ENCODE results near the gene LEMD3. TPM values are rescaled to one million over a fixed set of nuclear protein-coding genes. Genes with fewer than 3 reads are reported as not detected.

Gene LEMD3
- total and polyA plus RNA-seq, 2 experiments from 2014 or later = 17.3 to 82.1 TPM

GRCh38 chr12:65157091-65157490 is 12.3 kb upstream of the LEMD3 start:
- no peak overlapping the region for H3K27ac ChIP-seq
- H3K36me3 ChIP-seq = no peaks in the 10 kb centered on the region
- no peaks in the 10 kb centered on the region for H3K9me3 ChIP-seq (ENCODE audit: low read depth)
- no peak for TF ChIP-seq CTCF (IDR thresholded peaks at IDR 0.05; ENCODE audit: low read depth, low read length)
- DNase-seq (ENCODE audit: low read depth in 1 of 2, low spot score in 1 of 2) = no peak
- H3K4me3 ChIP-seq = no peak overlapping the region
- H3K4me1 ChIP-seq (ENCODE audit: low read depth) = no peaks in the 10 kb centered on the region
- H3K27me3 ChIP-seq = peaks cover 31% of the 10 kb centered on the region

GRCh38 chr12:65162609-65163008 is 6.8 kb upstream of the LEMD3 start:
- Histone ChIP-seq H3K36me3 (no peaks in the 10 kb centered on the region), H3K27me3 (peaks cover 41% of the 10 kb centered on the region), H3K4me3 (no peak overlapping the region), H3K9me3 (ENCODE audit: low read depth) (no peaks in the 10 kb centered on the region), H3K27ac (no peak overlapping the region), H3K4me1 (ENCODE audit: low read depth) (no peaks in the 10 kb centered on the region)
- no peak for DNase-seq (ENCODE audit: low read depth in 1 of 2, low spot score in 1 of 2)
- TF ChIP-seq CTCF (IDR thresholded peaks at IDR 0.05; ENCODE audit: low read depth, low read length) = no peak

GRCh38 chr12:65164244-65164643 is 5.1 kb upstream of the LEMD3 start:
- no peak for TF ChIP-seq CTCF (IDR thresholded peaks at IDR 0.05; ENCODE audit: low read depth, low read length)
- no peak for DNase-seq (ENCODE audit: low read depth in 1 of 2, low spot score in 1 of 2)
- no peaks in the 10 kb centered on the region for H3K4me1 ChIP-seq (ENCODE audit: low read depth)
- H3K4me3 ChIP-seq = no peak overlapping the region
- H3K27me3 ChIP-seq = peaks cover 44% of the 10 kb centered on the region
- H3K27ac ChIP-seq = no peak overlapping the region
- H3K36me3 ChIP-seq = no peaks in the 10 kb centered on the region
- H3K9me3 ChIP-seq (ENCODE audit: low read depth) = no peaks in the 10 kb centered on the region

GRCh38 chr12:65164774-65165173 is 4.6 kb upstream of the LEMD3 start:
- H3K4me1 ChIP-seq (ENCODE audit: low read depth) = no peaks in the 10 kb centered on the region
- TF ChIP-seq CTCF (IDR thresholded peaks at IDR 0.05; ENCODE audit: low read depth, low read length) = no peak
- no peak overlapping the region for H3K4me3 ChIP-seq
- no peaks in the 10 kb centered on the region for H3K9me3 ChIP-seq (ENCODE audit: low read depth)
- DNase-seq (ENCODE audit: low read depth in 1 of 2, low spot score in 1 of 2) = no peak
- H3K27ac ChIP-seq = no peak overlapping the region
- no peaks in the 10 kb centered on the region for H3K36me3 ChIP-seq
- H3K27me3 ChIP-seq = peaks cover 43% of the 10 kb centered on the region

- TF ChIP-seq CTCF (IDR thresholded peaks at IDR 0.05; ENCODE audit: low read depth, low read length) = no peak
- H3K27ac ChIP-seq = peak overlapping the region; percentile 96
- DNase-seq (ENCODE audit: low read depth in 1 of 2, low spot score in 1 of 2) = peak in 1 of 2 donors; percentile 2
- H3K27me3 ChIP-seq = peaks cover 11% of the 10 kb centered on the region
- H3K4me1 ChIP-seq (ENCODE audit: low read depth) = peaks cover 28% of the 10 kb centered on the region
- H3K36me3 ChIP-seq = no peaks in the 10 kb centered on the region
- H3K4me3 ChIP-seq = peak overlapping the region; percentile 93
- H3K9me3 ChIP-seq (ENCODE audit: low read depth) = no peaks in the 10 kb centered on the region
Observed at GRCh38 chr12:65168681-65169319, 583 bp upstream of the LEMD3 start.
